ENCODE measurements around the gene LRRFIP2. TPM values are rescaled to one million over a fixed set of nuclear protein-coding genes. Genes with fewer than 3 reads are reported as not detected.

Gene LRRFIP2
- total and polyA plus RNA-seq, 4 donors = 45.7 to 74.3 (median 67.1) TPM

GRCh38 chr3:37198547-37198946 is 24.2 kb upstream of the LRRFIP2 start:
- Histone ChIP-seq H3K36me3 (ENCODE audit: control insufficient read depth, insufficient read depth, low read length) (no peaks in the 10 kb centered on the region), H3K27me3 (ENCODE audit: control insufficient read depth, insufficient read depth, low read length) (no peaks in the 10 kb centered on the region), H3K27ac (ENCODE audit: low read depth, low read length) (peak overlapping the region; percentile 27), H3K4me3 (ENCODE audit: low read depth, low read length) (no peak overlapping the region), H3K9me3 (ENCODE audit: control insufficient read depth, insufficient read depth, low read length) (no peaks in the 10 kb centered on the region), H3K4me1 (ENCODE audit: control insufficient read depth, insufficient read depth, low read length) (peaks cover 8% of the 10 kb centered on the region)
- no CpG with 5 or more reads among the region's 2 CpGs for WGBS (ENCODE audit: insufficient coverage)
- no peak for DNase-seq (ENCODE audit: low read depth in 4 of 6, low spot score in 6 of 6)

- Histone ChIP-seq H3K9me3 (ENCODE audit: control insufficient read depth, insufficient read depth, low read length) (no peaks in the 10 kb centered on the region), H3K36me3 (ENCODE audit: control insufficient read depth, insufficient read depth, low read length) (no peaks in the 10 kb centered on the region), H3K27ac (ENCODE audit: low read depth, low read length) (peak overlapping the region; percentile 27), H3K4me1 (ENCODE audit: control insufficient read depth, insufficient read depth, low read length) (peaks cover 8% of the 10 kb centered on the region), H3K4me3 (ENCODE audit: low read depth, low read length) (no peak overlapping the region), H3K27me3 (ENCODE audit: control insufficient read depth, insufficient read depth, low read length) (no peaks in the 10 kb centered on the region)
- 17% methylated on average over 1 of the region's 2 CpGs for WGBS (ENCODE audit: insufficient coverage)
- DNase-seq (ENCODE audit: low read depth in 4 of 6, low spot score in 6 of 6) = no peak
Measured at GRCh38 chr3:37197810-37198371, 23.5 kb upstream of the LRRFIP2 start.

- H3K4me3 ChIP-seq (ENCODE audit: low read depth, low read length) = no peak overlapping the region
- H3K9me3 ChIP-seq (ENCODE audit: control insufficient read depth, insufficient read depth, low read length) = no peaks in the 10 kb centered on the region
- no peaks in the 10 kb centered on the region for H3K27me3 ChIP-seq (ENCODE audit: control insufficient read depth, insufficient read depth, low read length)
- H3K27ac ChIP-seq (ENCODE audit: low read depth, low read length) = no peak overlapping the region
- no peak for DNase-seq (ENCODE audit: low read depth in 4 of 6, low spot score in 6 of 6)
- H3K4me1 ChIP-seq (ENCODE audit: control insufficient read depth, insufficient read depth, low read length) = peaks cover 8% of the 10 kb centered on the region
- no peaks in the 10 kb centered on the region for H3K36me3 ChIP-seq (ENCODE audit: control insufficient read depth, insufficient read depth, low read length)
- WGBS (ENCODE audit: insufficient coverage) = 100% methylated on average over 2 of the region's 5 CpGs
Measured at GRCh38 chr3:37194533-37194932, 20.2 kb upstream of the LRRFIP2 start.

- no peaks in the 10 kb centered on the region for H3K36me3 ChIP-seq (ENCODE audit: control insufficient read depth, insufficient read depth, low read length)
- H3K4me1 ChIP-seq (ENCODE audit: control insufficient read depth, insufficient read depth, low read length) = no peaks in the 10 kb centered on the region
- no peak overlapping the region for H3K4me3 ChIP-seq (ENCODE audit: low read depth, low read length)
- H3K9me3 ChIP-seq (ENCODE audit: control insufficient read depth, insufficient read depth, low read length) = no peaks in the 10 kb centered on the region
- WGBS (ENCODE audit: insufficient coverage) = no CpG with 5 or more reads among the region's 1 CpG
- no peak overlapping the region for H3K27ac ChIP-seq (ENCODE audit: low read depth, low read length)
- no peaks in the 10 kb centered on the region for H3K27me3 ChIP-seq (ENCODE audit: control insufficient read depth, insufficient read depth, low read length)
- no peak for DNase-seq (ENCODE audit: low read depth in 4 of 6, low spot score in 6 of 6)
Measured at GRCh38 chr3:37190667-37191066, 16.3 kb upstream of the LRRFIP2 start.

- Histone ChIP-seq H3K9me3 (ENCODE audit: control insufficient read depth, insufficient read depth, low read length) (no peaks in the 10 kb centered on the region), H3K4me3 (ENCODE audit: low read depth, low read length) (no peak overlapping the region), H3K27ac (ENCODE audit: low read depth, low read length) (no peak overlapping the region), H3K27me3 (ENCODE audit: control insufficient read depth, insufficient read depth, low read length) (no peaks in the 10 kb centered on the region), H3K36me3 (ENCODE audit: control insufficient read depth, insufficient read depth, low read length) (no peaks in the 10 kb centered on the region), H3K4me1 (ENCODE audit: control insufficient read depth, insufficient read depth, low read length) (peaks cover 4% of the 10 kb centered on the region)
- no CpG with 5 or more reads among the region's 4 CpGs for WGBS (ENCODE audit: insufficient coverage)
- DNase-seq (ENCODE audit: low read depth in 4 of 6, low spot score in 6 of 6) = no peak
Measured at GRCh38 chr3:37189109-37189508, 14.7 kb upstream of the LRRFIP2 start.

GRCh38 chr3:37183976-37184375 is 9.6 kb upstream of the LRRFIP2 start:
- Histone ChIP-seq H3K4me3 (ENCODE audit: low read depth, low read length) (no peak overlapping the region), H3K27ac (ENCODE audit: low read depth, low read length) (peak overlapping the region; percentile 59), H3K27me3 (ENCODE audit: control insufficient read depth, insufficient read depth, low read length) (no peaks in the 10 kb centered on the region), H3K9me3 (ENCODE audit: control insufficient read depth, insufficient read depth, low read length) (no peaks in the 10 kb centered on the region), H3K4me1 (ENCODE audit: control insufficient read depth, insufficient read depth, low read length) (peaks cover 4% of the 10 kb centered on the region), H3K36me3 (ENCODE audit: control insufficient read depth, insufficient read depth, low read length) (peaks cover 3% of the 10 kb centered on the region)
- peak in 2 of 6 donors; percentile 20 to 66 for DNase-seq (ENCODE audit: low read depth in 4 of 6, low spot score in 6 of 6)
- WGBS (ENCODE audit: insufficient coverage) = 50% methylated on average over 2 of the region's 5 CpGs

- H3K4me1 ChIP-seq (ENCODE audit: control insufficient read depth, insufficient read depth, low read length) = peaks cover 4% of the 10 kb centered on the region
- H3K36me3 ChIP-seq (ENCODE audit: control insufficient read depth, insufficient read depth, low read length) = peaks cover 3% of the 10 kb centered on the region
- 60% methylated on average over 2 of the region's 3 CpGs for WGBS (ENCODE audit: insufficient coverage)
- no peak for DNase-seq (ENCODE audit: low read depth in 4 of 6, low spot score in 6 of 6)
- H3K27ac ChIP-seq (ENCODE audit: low read depth, low read length) = peak overlapping the region; percentile 59
- H3K9me3 ChIP-seq (ENCODE audit: control insufficient read depth, insufficient read depth, low read length) = no peaks in the 10 kb centered on the region
- H3K4me3 ChIP-seq (ENCODE audit: low read depth, low read length) = no peak overlapping the region
- no peaks in the 10 kb centered on the region for H3K27me3 ChIP-seq (ENCODE audit: control insufficient read depth, insufficient read depth, low read length)
Measured at GRCh38 chr3:37183375-37183831, 9.0 kb upstream of the LRRFIP2 start.

GRCh38 chr3:37182816-37183215 is 8.4 kb upstream of the LRRFIP2 start:
- Histone ChIP-seq H3K27ac (ENCODE audit: low read depth, low read length) (peak overlapping the region; percentile 59), H3K36me3 (ENCODE audit: control insufficient read depth, insufficient read depth, low read length) (peaks cover 3% of the 10 kb centered on the region), H3K9me3 (ENCODE audit: control insufficient read depth, insufficient read depth, low read length) (no peaks in the 10 kb centered on the region), H3K27me3 (ENCODE audit: control insufficient read depth, insufficient read depth, low read length) (no peaks in the 10 kb centered on the region), H3K4me1 (ENCODE audit: control insufficient read depth, insufficient read depth, low read length) (peaks cover 4% of the 10 kb centered on the region), H3K4me3 (ENCODE audit: low read depth, low read length) (no peak overlapping the region)
- no peak for DNase-seq (ENCODE audit: low read depth in 4 of 6, low spot score in 6 of 6)

- Histone ChIP-seq H3K9me3 (ENCODE audit: control insufficient read depth, insufficient read depth, low read length) (no peaks in the 10 kb centered on the region), H3K36me3 (ENCODE audit: control insufficient read depth, insufficient read depth, low read length) (peaks cover 3% of the 10 kb centered on the region), H3K4me1 (ENCODE audit: control insufficient read depth, insufficient read depth, low read length) (peaks cover 4% of the 10 kb centered on the region), H3K4me3 (ENCODE audit: low read depth, low read length) (no peak overlapping the region), H3K27me3 (ENCODE audit: control insufficient read depth, insufficient read depth, low read length) (no peaks in the 10 kb centered on the region), H3K27ac (ENCODE audit: low read depth, low read length) (no peak overlapping the region)
- no peak for DNase-seq (ENCODE audit: low read depth in 4 of 6, low spot score in 6 of 6)
- 43% methylated on average over 1 of the region's 7 CpGs for WGBS (ENCODE audit: insufficient coverage)
Measured at GRCh38 chr3:37181756-37182155, 7.4 kb upstream of the LRRFIP2 start.

- no CpG with 5 or more reads among the region's 2 CpGs for WGBS (ENCODE audit: insufficient coverage)
- Histone ChIP-seq H3K4me1 (ENCODE audit: control insufficient read depth, insufficient read depth, low read length) (no peaks in the 10 kb centered on the region), H3K9me3 (ENCODE audit: control insufficient read depth, insufficient read depth, low read length) (no peaks in the 10 kb centered on the region), H3K36me3 (ENCODE audit: control insufficient read depth, insufficient read depth, low read length) (peaks cover 3% of the 10 kb centered on the region), H3K4me3 (ENCODE audit: low read depth, low read length) (no peak overlapping the region), H3K27me3 (ENCODE audit: control insufficient read depth, insufficient read depth, low read length) (no peaks in the 10 kb centered on the region), H3K27ac (ENCODE audit: low read depth, low read length) (no peak overlapping the region)
- DNase-seq (ENCODE audit: low read depth in 4 of 6, low spot score in 6 of 6) = no peak
Measured at GRCh38 chr3:37179144-37179967, 5.0 kb upstream of the LRRFIP2 start.
